Measurements from ENCODE around the gene SLMAP.
"Not testable (repeated sequence)": the region's sequence is repeated elsewhere in the genome, so short reads cannot be mapped to it uniquely, and the experiment has no call there.

The SLMAP gene

GRCh38 chr3:57837686-57838085 lies 81.6 kb downstream of the SLMAP start:
- DNase-seq = no peak

GRCh38 chr3:57838627-57839026 lies 82.5 kb downstream of the SLMAP start:
- no peak for DNase-seq

GRCh38 chr3:57840473-57840872 lies 84.4 kb downstream of the SLMAP start:
- DNase-seq = no peak

GRCh38 chr3:57841818-57842217 lies 85.7 kb downstream of the SLMAP start:
- no peak for DNase-seq

- DNase-seq = no peak
Observed at GRCh38 chr3:57848177-57848738, 92.1 kb downstream of the SLMAP start.

GRCh38 chr3:57851304-57851703 lies 95.2 kb downstream of the SLMAP start:
- no peak for DNase-seq

- no peak for DNase-seq
Observed at GRCh38 chr3:57852896-57853295, 96.8 kb downstream of the SLMAP start.

- DNase-seq = no peak
Observed at GRCh38 chr3:57855281-57855680, 99.2 kb downstream of the SLMAP start.

GRCh38 chr3:57855943-57856342 lies 99.8 kb downstream of the SLMAP start:
- no peak for DNase-seq

- no peak for DNase-seq
Observed at GRCh38 chr3:57856675-57857074, 100.6 kb downstream of the SLMAP start.

GRCh38 chr3:57862894-57863293 lies 106.8 kb downstream of the SLMAP start:
- no peak for DNase-seq

- DNase-seq = no peak
Observed at GRCh38 chr3:57863380-57863779, 107.3 kb downstream of the SLMAP start.

- no peak for DNase-seq
Observed at GRCh38 chr3:57864853-57865252, 108.7 kb downstream of the SLMAP start.

GRCh38 chr3:57869110-57869509 lies 113.0 kb downstream of the SLMAP start:
- not testable (repeated sequence) for DNase-seq

- DNase-seq = no peak
Observed at GRCh38 chr3:57872606-57873005, 116.5 kb downstream of the SLMAP start.

GRCh38 chr3:57876632-57877031 lies 120.5 kb downstream of the SLMAP start:
- no peak for DNase-seq

- no peak for DNase-seq
Observed at GRCh38 chr3:57877116-57877515, 121.0 kb downstream of the SLMAP start.

GRCh38 chr3:57884436-57884835 lies 128.3 kb downstream of the SLMAP start:
- not testable (repeated sequence) for DNase-seq

- DNase-seq = no peak
Observed at GRCh38 chr3:57889807-57890206, 133.7 kb downstream of the SLMAP start.

GRCh38 chr3:57890874-57891273 lies 134.8 kb downstream of the SLMAP start:
- no peak for DNase-seq

GRCh38 chr3:57892423-57892822 lies 136.3 kb downstream of the SLMAP start:
- no peak for DNase-seq

- DNase-seq = no peak
Observed at GRCh38 chr3:57893156-57893555, 137.0 kb downstream of the SLMAP start.

GRCh38 chr3:57893668-57894067 lies 137.6 kb downstream of the SLMAP start:
- no peak for DNase-seq

- no peak for DNase-seq
Observed at GRCh38 chr3:57896031-57896430, 139.9 kb downstream of the SLMAP start.

GRCh38 chr3:57896691-57897090 lies 140.6 kb downstream of the SLMAP start:
- no peak for DNase-seq

- no peak for DNase-seq
Observed at GRCh38 chr3:57900786-57901185, 144.7 kb downstream of the SLMAP start.
